Keratinocyte (primary cell): ENCODE data around the gene BEAN1. TPM values are rescaled to one million over a fixed set of nuclear protein-coding genes. Genes with fewer than 3 reads are reported as not detected.

Experiments used
- DNase-seq: peaks from one replicate; pipeline ENCODE4 v3.0.0-alpha.2; 2011; ENCODE audit warnings: low read depth, missing footprints, low spot score
- FAIRE-seq: peaks from 2 replicates; lab custom pipeline; 2011; peaks lifted over from hg19 to GRCh38; lab: Jason Lieb, UNC
- H2AFZ ChIP-seq: 2 replicates; pipeline ENCODE4 v1.6.0; 2012; ENCODE audit warnings: low read length, control low read depth, inconsistent platforms; ENCODE audit not compliant: control insufficient read depth
- H3K27ac ChIP-seq: 2 replicates; pipeline ENCODE4 v1.5.1; 2011; ENCODE audit warnings: low read length; ENCODE audit not compliant: control insufficient read depth, insufficient read depth
- H3K27me3 ChIP-seq: 3 replicates; pipeline ENCODE4 v1.6.0; 2011; ENCODE audit warnings: low read length; ENCODE audit not compliant: control insufficient read depth, insufficient read depth; ENCODE audit errors: extremely low read depth
- H3K36me3 ChIP-seq, 2 experiments: 2 replicates in 1 of 2; 3 replicates in 1 of 2; pipeline ENCODE4 v1.5.1; 2011; ENCODE audit warnings: low read length in 2 of 2, mild to moderate bottlenecking in 1 of 2; ENCODE audit not compliant: control insufficient read depth in 2 of 2, insufficient read depth in 2 of 2; ENCODE audit errors: extremely low read depth in 1 of 2
- H3K4me1 ChIP-seq: 3 replicates; pipeline ENCODE4 v1.5.1; 2011; ENCODE audit warnings: low read length; ENCODE audit not compliant: control insufficient read depth, insufficient read depth; ENCODE audit errors: extremely low read depth
- H3K4me2 ChIP-seq: 3 replicates; pipeline ENCODE4 v1.6.0; 2011; ENCODE audit warnings: low read depth, low read length; ENCODE audit not compliant: control insufficient read depth, insufficient read depth; ENCODE audit errors: extremely low read depth
- H3K4me3 ChIP-seq, 3 experiments: fragments of 200-600 bp in 1 of 3; sonication (generic) in 1 of 3; 2 replicates in 2 of 3; 3 replicates in 1 of 3; pipeline ENCODE4 v1.5.1; 2011 to 2016; ENCODE audit warnings: low read length in 3 of 3, mild to moderate bottlenecking in 3 of 3, control low read depth in 2 of 3, inconsistent platforms in 1 of 3, low read depth in 1 of 3, mixed read lengths in 1 of 3, mixed run types in 1 of 3, moderate library complexity in 1 of 3; ENCODE audit not compliant: control insufficient read depth in 2 of 3, insufficient read depth in 2 of 3; ENCODE audit errors: extremely low read depth in 1 of 3
- H3K79me2 ChIP-seq: 2 replicates; pipeline ENCODE4 v1.6.0; 2012; ENCODE audit warnings: low read length; ENCODE audit not compliant: control insufficient read depth, insufficient read depth
- H3K9ac ChIP-seq: 3 replicates; pipeline ENCODE4 v1.6.0; 2011; ENCODE audit warnings: low read length; ENCODE audit not compliant: control insufficient read depth, insufficient read depth; ENCODE audit errors: extremely low read depth
- H3K9me1 ChIP-seq: 3 replicates; pipeline ENCODE4 v1.6.0; 2011; ENCODE audit warnings: low read length; ENCODE audit not compliant: control insufficient read depth, insufficient read depth; ENCODE audit errors: extremely low read depth
- H3K9me3 ChIP-seq: 2 replicates; pipeline ENCODE4 v1.5.1; 2012; ENCODE audit warnings: low read depth, low read length; ENCODE audit not compliant: control insufficient read depth
- H4K20me1 ChIP-seq: 3 replicates; pipeline ENCODE4 v1.6.0; 2011; ENCODE audit warnings: low read length; ENCODE audit not compliant: control insufficient read depth, insufficient read depth; ENCODE audit errors: extremely low read depth
- EZH2 ChIP-seq: IDR thresholded peaks from one replicate; pipeline ENCODE4 v1.6.1; 2012; ENCODE audit warnings: inconsistent platforms, mild to moderate bottlenecking, low read length, moderate library complexity
- dilution Hi-C: fragments of 300-500 bp; cut with MboI; formaldehyde crosslinking; loops from one replicate; pipeline ENCODE4 v1.7.0; 2020; ENCODE audit warnings: low sequenced_read_pairs; ENCODE audit not compliant: extremely low pct_ligation_motif_present
- polyA plus RNA-seq, 5 experiments: library from polyadenylated mRNA; depleted of rRNA in 3 of 5; stranded (reverse) in 3 of 5; stranded (forward) in 1 of 5; unstranded in 1 of 5; fragments of >200 nt; gene quantifications; 1 replicate in 1 of 5; 2 replicates in 3 of 5; 3 replicates in 1 of 5; pipeline versions ENCODE4 v1.2.1 to v1.2.3, GENCODE V29; 2011 to 2012; ENCODE audit warnings: missing spikeins in 2 of 5, low read depth in 1 of 5, low replicate concordance in 1 of 5
- TF ChIP-seq, protein P1 (sequence below), 3 experiments: IDR thresholded peaks in 1 of 3; conservative IDR thresholded peaks in 1 of 3; optimal IDR thresholded peaks in 1 of 3; 2 replicates in 2 of 3; 3 replicates in 1 of 3; pipeline versions ENCODE3 to v1.5.1; 2011; ENCODE audit warnings: low read length in 3 of 3, mild to moderate bottlenecking in 3 of 3, moderate library complexity in 2 of 3, control low read depth in 1 of 3, inconsistent platforms in 1 of 3; ENCODE audit not compliant: insufficient read depth in 2 of 3; ENCODE audit errors: extremely low read depth in 1 of 3

The BEAN1 gene
- polyA plus RNA-seq, 1 donor (not counting 4 experiments of a cell fraction or from before 2014, with no cell fraction given) = 0.24 TPM

DNA sequence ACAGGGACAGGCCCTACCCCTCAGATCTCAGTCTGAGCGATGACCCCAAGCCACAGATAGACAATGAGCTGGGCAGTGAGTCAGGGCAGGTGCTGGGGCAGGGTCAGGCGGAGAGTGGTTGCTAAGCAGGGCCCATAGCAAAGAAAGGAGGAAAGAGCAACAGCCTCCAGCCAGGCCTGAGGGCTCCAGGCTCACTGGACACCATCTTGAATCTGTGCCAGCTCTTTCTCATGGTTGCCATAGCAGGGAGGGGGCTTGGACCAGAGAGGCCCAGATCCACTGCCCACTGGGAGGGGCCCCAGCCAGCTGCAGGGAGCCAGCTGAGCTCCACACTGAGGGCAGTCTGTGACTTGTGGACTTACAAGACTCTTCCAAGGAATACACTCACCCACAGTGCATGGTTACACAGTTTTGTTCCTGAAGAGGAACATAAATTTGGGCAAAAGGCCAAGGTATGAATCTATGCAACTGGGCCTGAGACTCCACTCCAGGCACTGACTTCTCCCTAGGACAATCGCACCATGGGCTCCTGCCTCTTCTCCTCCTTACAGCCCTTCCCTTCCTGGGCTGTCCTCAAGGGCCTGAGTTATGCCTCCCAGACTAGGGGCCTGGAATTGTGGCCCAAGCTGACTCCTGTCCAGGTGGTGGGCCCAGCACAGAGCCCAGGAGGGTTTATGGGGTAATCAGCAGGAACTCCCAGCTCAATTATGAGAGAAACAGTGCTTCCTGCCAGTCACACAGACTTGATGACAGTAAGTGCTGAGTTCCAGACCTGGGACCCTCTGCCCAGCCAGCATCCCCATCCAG is 59.9 kb downstream of the BEAN1 start:
- no peaks in the 10 kb centered on the region for H3K27me3 ChIP-seq
- no peaks in the 10 kb centered on the region for H3K79me2 ChIP-seq
- dilution Hi-C loops = no loop called here
- no peak overlapping the region for H2AFZ ChIP-seq
- H3K36me3 ChIP-seq = no peaks in the 10 kb centered on the region
- no peak overlapping the region for H3K4me2 ChIP-seq
- H4K20me1 ChIP-seq = no peaks in the 10 kb centered on the region
- DNase-seq (no peak), FAIRE-seq (peak; percentile 65)
- no peak overlapping the region for H3K4me3 ChIP-seq
- no peaks in the 10 kb centered on the region for H3K9me3 ChIP-seq
- no peak overlapping the region for H3K27ac ChIP-seq
- no peak for TF ChIP-seq EZH2
- TF ChIP-seq, protein P1, sequence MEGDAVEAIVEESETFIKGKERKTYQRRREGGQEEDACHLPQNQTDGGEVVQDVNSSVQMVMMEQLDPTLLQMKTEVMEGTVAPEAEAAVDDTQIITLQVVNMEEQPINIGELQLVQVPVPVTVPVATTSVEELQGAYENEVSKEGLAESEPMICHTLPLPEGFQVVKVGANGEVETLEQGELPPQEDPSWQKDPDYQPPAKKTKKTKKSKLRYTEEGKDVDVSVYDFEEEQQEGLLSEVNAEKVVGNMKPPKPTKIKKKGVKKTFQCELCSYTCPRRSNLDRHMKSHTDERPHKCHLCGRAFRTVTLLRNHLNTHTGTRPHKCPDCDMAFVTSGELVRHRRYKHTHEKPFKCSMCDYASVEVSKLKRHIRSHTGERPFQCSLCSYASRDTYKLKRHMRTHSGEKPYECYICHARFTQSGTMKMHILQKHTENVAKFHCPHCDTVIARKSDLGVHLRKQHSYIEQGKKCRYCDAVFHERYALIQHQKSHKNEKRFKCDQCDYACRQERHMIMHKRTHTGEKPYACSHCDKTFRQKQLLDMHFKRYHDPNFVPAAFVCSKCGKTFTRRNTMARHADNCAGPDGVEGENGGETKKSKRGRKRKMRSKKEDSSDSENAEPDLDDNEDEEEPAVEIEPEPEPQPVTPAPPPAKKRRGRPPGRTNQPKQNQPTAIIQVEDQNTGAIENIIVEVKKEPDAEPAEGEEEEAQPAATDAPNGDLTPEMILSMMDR (optimal IDR thresholded peaks at IDR 0.05 in 1 of 3, IDR thresholded peaks at IDR 0.05 in 1 of 3, conservative IDR thresholded peaks at IDR 0.05 in 1 of 3; ENCODE audit: extremely low read depth in 1 of 3, insufficient read depth in 2 of 3, low read length in 3 of 3) = no peak
- no peaks in the 10 kb centered on the region for H3K9me1 ChIP-seq
- H3K9ac ChIP-seq = no peak overlapping the region
- H3K4me1 ChIP-seq = peaks cover 11% of the 10 kb centered on the region

DNA sequence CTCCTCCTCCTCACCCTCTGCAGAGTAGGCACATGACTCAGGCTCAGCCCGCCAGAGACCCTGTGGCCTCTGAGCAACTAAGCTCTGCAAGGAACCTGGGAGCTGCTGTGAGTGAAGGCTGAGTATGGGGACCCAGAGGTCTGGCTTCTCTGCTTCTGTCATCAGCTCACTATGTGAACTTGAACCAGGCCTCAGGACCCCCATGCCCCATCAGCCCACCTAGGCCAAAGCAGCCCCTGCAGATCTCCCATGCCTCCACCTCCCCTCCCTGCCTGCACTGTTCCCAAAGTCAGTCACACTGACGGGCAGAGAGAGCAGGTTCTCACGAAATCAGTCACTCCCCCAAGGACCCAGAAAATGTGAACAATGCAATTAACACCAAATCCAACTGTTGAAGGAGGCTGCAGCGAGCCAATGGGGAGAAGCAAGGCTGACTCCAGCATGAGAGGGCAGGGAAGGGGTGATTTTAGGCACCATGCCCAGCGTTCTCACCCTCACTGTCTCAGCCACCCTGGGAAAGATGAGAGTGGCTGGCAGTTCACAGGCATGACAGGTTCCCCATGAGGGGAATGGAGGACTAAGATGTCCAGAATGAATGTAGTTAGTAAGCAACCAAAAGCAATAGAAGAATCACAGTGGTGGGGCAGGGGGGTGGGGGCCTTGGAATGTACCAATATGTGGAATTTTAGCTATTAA is 60.6 kb downstream of the BEAN1 start:
- no peak for FAIRE-seq
- Histone ChIP-seq H3K4me2 (no peak overlapping the region), H2AFZ (no peak overlapping the region), H4K20me1 (no peaks in the 10 kb centered on the region), H3K9ac (no peak overlapping the region), H3K9me1 (no peaks in the 10 kb centered on the region), H3K4me1 (peaks cover 11% of the 10 kb centered on the region), H3K27ac (no peak overlapping the region), H3K36me3 (no peaks in the 10 kb centered on the region), H3K9me3 (no peaks in the 10 kb centered on the region), H3K79me2 (no peaks in the 10 kb centered on the region), H3K4me3 (no peak overlapping the region), H3K27me3 (no peaks in the 10 kb centered on the region)
- no peak for DNase-seq
- dilution Hi-C loops = no loop called here
- TF ChIP-seq EZH2 = no peak
- TF ChIP-seq, protein P1 (optimal IDR thresholded peaks at IDR 0.05 in 1 of 3, IDR thresholded peaks at IDR 0.05 in 1 of 3, conservative IDR thresholded peaks at IDR 0.05 in 1 of 3; ENCODE audit: extremely low read depth in 1 of 3, insufficient read depth in 2 of 3, low read length in 3 of 3) = no peak
